Measurements from ENCODE around the gene BRINP2.

GRCh38 chr1:177282976-177283375 is 112.2 kb downstream of the BRINP2 start:
- TF ChIP-seq CTCF (IDR thresholded peaks at IDR 0.05) (no peak), POLR2A (IDR thresholded peaks at IDR 0.05) (no peak), POLR2AphosphoS5 (IDR thresholded peaks at IDR 0.05) (no peak), EP300 (IDR thresholded peaks at IDR 0.05) (no peak)

Data from stomach (tissue), 4 donors.